ENCODE data around the gene AP2A2. TPM values are rescaled to one million over a fixed set of nuclear protein-coding genes. Genes with fewer than 3 reads are reported as not detected.

The AP2A2 gene
- 100 to 1,000 TPM in 1 of 3 donors, 10 to 100 TPM in 2; 44.6 to 112 (median 54.7) TPM for total RNA-seq

GRCh38 chr11:925496-926301 is at the start of gene AP2A2:
Gene AP2A2 (plus strand): TSS chr11:925870. CDS start chr11:926022, 152 bp downstream.
- no peaks in the 10 kb centered on the region for H3K27me3 ChIP-seq
- peak within 1 kb of the TSS; percentile 84 to 100 (median 87) for H3K4me3 ChIP-seq
- H3K27ac ChIP-seq: peak within 1 kb of the TSS; percentile 90 to 98
- intact Hi-C loops (cut with DNase I; ENCODE audit: low total_unique reads): no loop called here
- no peaks in the 10 kb centered on the region for H3K36me3 ChIP-seq
- H3K4me1 ChIP-seq: peaks cover 0 to 3% of the 10 kb centered on the region in 2 donors
- peak; percentile 82 to 83 for DNase-seq (ENCODE audit: low spot score in 2 of 2)
- H3K9me3 ChIP-seq: no peaks in the 10 kb centered on the region
- peak in 1 of 3 donors; percentile 23 for TF ChIP-seq POLR2AphosphoS5 (IDR thresholded peaks at IDR 0.05)
- TF ChIP-seq, protein P1, sequence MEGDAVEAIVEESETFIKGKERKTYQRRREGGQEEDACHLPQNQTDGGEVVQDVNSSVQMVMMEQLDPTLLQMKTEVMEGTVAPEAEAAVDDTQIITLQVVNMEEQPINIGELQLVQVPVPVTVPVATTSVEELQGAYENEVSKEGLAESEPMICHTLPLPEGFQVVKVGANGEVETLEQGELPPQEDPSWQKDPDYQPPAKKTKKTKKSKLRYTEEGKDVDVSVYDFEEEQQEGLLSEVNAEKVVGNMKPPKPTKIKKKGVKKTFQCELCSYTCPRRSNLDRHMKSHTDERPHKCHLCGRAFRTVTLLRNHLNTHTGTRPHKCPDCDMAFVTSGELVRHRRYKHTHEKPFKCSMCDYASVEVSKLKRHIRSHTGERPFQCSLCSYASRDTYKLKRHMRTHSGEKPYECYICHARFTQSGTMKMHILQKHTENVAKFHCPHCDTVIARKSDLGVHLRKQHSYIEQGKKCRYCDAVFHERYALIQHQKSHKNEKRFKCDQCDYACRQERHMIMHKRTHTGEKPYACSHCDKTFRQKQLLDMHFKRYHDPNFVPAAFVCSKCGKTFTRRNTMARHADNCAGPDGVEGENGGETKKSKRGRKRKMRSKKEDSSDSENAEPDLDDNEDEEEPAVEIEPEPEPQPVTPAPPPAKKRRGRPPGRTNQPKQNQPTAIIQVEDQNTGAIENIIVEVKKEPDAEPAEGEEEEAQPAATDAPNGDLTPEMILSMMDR (IDR thresholded peaks at IDR 0.05): peak; percentile 24 to 99 (median 50)
- no peak for TF ChIP-seq POLR2A (IDR thresholded peaks at IDR 0.05)

DNA sequence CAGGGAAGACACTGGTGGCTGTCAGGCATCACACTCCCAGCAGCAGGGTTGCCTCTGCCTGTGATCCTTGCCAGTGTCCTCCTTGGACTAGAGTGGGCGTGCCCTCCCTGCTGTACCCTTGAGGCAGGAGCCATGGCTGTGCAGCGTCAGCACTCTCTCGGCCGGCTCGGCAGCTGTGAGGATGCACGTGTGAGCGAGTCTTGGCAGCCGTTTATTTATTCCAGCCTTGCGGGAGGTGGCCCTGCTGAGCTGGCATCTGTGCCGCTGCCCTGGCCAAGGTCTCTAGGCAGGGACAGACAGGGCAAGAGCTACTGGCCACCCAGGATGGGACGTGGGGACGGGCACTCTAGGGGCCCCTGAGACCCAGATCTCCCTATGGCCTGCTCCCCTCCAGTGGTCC is 49.1 kb upstream of the AP2A2 start:
- TF ChIP-seq POLR2AphosphoS5 (IDR thresholded peaks at IDR 0.05): no peak
- TF ChIP-seq, protein P1 (IDR thresholded peaks at IDR 0.05): no peak
- TF ChIP-seq POLR2A (IDR thresholded peaks at IDR 0.05): no peak
- DNase-seq (ENCODE audit: low spot score in 2 of 2): peak in 1 of 2 donors; percentile 61
- intact Hi-C loops (cut with DNase I; ENCODE audit: low total_unique reads): no loop called here
- Histone ChIP-seq H3K4me1 (no peaks in the 10 kb centered on the region), H3K36me3 (no peaks in the 10 kb centered on the region), H3K9me3 (no peaks in the 10 kb centered on the region), H3K4me3 (no peak overlapping the region), H3K27me3 (no peaks in the 10 kb centered on the region), H3K27ac (no peak overlapping the region)

DNA sequence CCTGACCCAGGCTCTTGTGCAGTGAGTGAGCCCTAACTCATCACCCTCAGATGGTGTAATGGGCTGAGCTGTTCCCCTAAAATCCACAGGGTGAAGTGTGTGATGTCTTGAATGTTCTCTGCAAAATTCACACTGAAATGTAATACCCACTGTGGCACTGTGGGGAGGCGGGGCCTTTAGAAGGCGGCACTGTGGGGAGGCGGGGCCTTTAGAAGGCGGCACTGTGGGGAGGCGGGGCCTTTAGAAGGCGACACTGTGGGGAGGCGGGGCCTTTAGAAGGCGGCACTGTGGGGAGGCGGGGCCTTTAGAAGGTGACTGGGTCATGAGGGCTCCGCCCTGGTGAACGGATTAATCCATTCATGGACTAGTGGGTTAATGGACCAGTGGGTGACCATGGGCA is 48.1 kb upstream of the AP2A2 start:
- no peak overlapping the region for H3K4me3 ChIP-seq

DNA sequence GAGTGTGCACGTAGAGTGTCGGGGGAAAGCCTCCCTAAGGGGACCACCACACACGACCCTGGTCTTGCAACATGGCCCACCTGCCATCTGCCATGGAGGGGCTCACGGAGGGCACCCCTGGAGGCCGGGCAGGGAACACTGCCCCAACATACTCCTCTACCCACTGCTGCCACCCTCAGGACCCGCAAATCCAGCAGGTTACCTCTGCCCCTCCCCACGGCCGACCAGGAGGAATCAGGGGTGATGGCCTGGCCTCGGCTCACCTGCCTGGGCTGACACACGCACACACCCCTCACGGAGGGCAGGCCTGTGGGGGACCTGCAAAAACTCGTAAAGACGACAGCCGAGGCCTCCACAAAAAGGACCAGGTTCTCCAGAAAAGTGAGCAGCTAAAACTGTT is 45.2 kb upstream of the AP2A2 start:
- H3K27me3 ChIP-seq: no peaks in the 10 kb centered on the region
- no peak overlapping the region for H3K27ac ChIP-seq
- intact Hi-C loops (cut with DNase I; ENCODE audit: low total_unique reads): no loop called here
- H3K36me3 ChIP-seq: no peaks in the 10 kb centered on the region
- no peak overlapping the region for H3K4me3 ChIP-seq
- no peaks in the 10 kb centered on the region for H3K4me1 ChIP-seq
- no peaks in the 10 kb centered on the region for H3K9me3 ChIP-seq
- TF ChIP-seq, protein P1 (IDR thresholded peaks at IDR 0.05): no peak
- no peak for TF ChIP-seq POLR2A (IDR thresholded peaks at IDR 0.05)
- TF ChIP-seq POLR2AphosphoS5 (IDR thresholded peaks at IDR 0.05): no peak
- DNase-seq (ENCODE audit: low spot score in 2 of 2): no peak

More for the DNA sequence above, 48.1 kb upstream of the AP2A2 start:
- Histone ChIP-seq H3K36me3 (no peaks in the 10 kb centered on the region), H3K4me1 (no peaks in the 10 kb centered on the region), H3K27me3 (no peaks in the 10 kb centered on the region), H3K9me3 (no peaks in the 10 kb centered on the region), H3K27ac (no peak overlapping the region)
- no peak for DNase-seq (ENCODE audit: low spot score in 2 of 2)
- TF ChIP-seq, protein P1 (IDR thresholded peaks at IDR 0.05): no peak
- TF ChIP-seq POLR2A (IDR thresholded peaks at IDR 0.05) (no peak), POLR2AphosphoS5 (IDR thresholded peaks at IDR 0.05) (no peak)
- intact Hi-C loops (cut with DNase I; ENCODE audit: low total_unique reads): no loop called here

- peak in 1 of 2 donors; percentile 43 for DNase-seq (ENCODE audit: low spot score in 2 of 2)
- intact Hi-C loops (cut with DNase I; ENCODE audit: low total_unique reads): no loop called here
- no peaks in the 10 kb centered on the region for H3K9me3 ChIP-seq
- H3K36me3 ChIP-seq: no peaks in the 10 kb centered on the region
- peak overlapping the region; percentile 62 to 68 for H3K27ac ChIP-seq
- no peaks in the 10 kb centered on the region for H3K27me3 ChIP-seq
- H3K4me3 ChIP-seq: no peak overlapping the region
- no peaks in the 10 kb centered on the region for H3K4me1 ChIP-seq
- TF ChIP-seq, protein P1 (IDR thresholded peaks at IDR 0.05): no peak
- TF ChIP-seq POLR2AphosphoS5 (IDR thresholded peaks at IDR 0.05): no peak
- no peak for TF ChIP-seq POLR2A (IDR thresholded peaks at IDR 0.05)
Observed at GRCh38 chr11:882596-882995, 43.1 kb upstream of the AP2A2 start.

Measured in breast epithelium (tissue), 4 donors.